Activated CD8-positive, alpha-beta memory T cell treated with anti-CD3 and anti-CD28 coated beads, Interleukin-2, amount 50 U/mL, for 1 hour (primary cell): Measurements from ENCODE around the gene USP19.

Experiments used
- DNase-seq: peaks from one replicate; pipeline ENCODE4 v3.0.0-alpha.2; 2020; ENCODE audit errors: extremely low read depth

The USP19 gene

GRCh38 chr3:49104427-49105291, 16.0 kb downstream of the USP19 start, which contains the start of gene QARS1:
QARS1 (minus strand) TSS chr3:49104757; CDS start chr3:49104733, 24 bp downstream.
- peak; percentile 60 for DNase-seq

DNA sequence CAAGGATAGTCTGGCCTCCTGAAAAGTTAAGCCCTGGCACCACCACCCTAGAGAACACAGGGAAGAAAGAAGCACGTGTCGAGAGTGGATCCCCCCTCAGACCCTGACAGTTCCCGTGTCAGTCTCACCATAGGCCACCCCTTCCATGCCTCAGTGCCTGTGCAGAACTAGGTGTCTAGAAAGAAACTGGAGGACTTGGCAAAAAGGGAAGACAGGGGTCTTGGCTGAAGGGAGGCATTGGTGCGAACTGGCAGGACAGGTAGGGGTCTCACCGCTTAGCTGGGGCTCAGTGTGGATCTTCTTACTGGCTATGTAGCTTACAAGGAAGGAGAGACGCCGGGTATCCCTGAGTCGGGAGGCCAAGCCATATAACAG, 16.6 kb downstream of the USP19 start:
- DNase-seq: no peak

- no peak for DNase-seq
These were observed 20.5 kb downstream of the USP19 start for GRCh38 chr3:49100046-49100615.

GRCh38 chr3:49098910-49099630, 21.6 kb downstream of the USP19 start:
- no peak for DNase-seq

- DNase-seq: no peak
These were observed 22.2 kb downstream of the USP19 start for GRCh38 chr3:49098429-49098828.

DNA sequence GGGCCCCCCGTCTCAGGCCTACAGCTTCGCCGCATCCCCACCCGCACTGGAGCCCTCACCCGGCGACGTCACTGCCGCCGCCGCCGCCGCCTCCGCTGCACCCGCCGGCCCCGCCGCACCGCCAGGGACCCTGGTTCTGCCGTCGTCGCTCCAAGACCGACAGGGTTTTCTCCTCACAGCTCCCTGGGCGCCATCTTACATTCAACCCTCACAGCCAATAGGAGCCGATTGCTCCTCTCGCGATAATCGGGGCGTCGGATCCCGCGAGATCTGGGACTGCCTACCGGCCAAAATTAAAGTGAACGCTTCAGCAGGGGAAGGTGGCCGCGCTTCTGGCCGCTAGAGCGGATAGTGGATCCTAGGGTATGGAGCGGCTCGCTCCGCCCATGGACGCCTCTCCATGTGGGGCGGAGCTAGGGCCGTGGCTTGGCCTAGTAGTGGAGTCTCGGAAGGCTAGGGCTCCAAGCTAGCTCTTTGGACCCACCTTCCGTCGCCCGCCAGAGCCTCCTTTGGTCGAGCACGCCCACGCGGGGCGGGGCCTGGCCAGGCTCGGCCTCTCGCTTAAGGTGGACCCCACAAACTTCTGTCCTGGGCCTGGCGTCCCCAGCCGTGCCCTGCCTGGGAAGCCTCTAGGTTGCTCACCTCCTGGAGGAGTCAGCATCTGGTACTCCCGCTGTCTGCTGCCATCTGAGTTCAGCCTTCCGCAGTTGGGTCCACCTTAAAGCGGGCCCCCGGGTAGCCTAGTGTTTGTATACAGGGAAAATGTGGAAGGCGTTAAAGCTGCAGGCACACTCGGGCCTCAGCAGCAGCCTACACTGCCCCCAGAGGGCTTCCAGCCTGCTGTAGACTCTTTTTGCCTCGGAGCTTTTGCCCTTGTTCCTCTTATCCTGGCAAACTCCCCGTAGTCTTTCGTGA, 26.5 kb downstream of the USP19 start, which contains the start of gene QRICH1:
QRICH1 (minus strand) TSS at position 219 of the 915 bp plus-strand sequence. CDS start 17,054 bp downstream, outside the sequence.
- peak; percentile 93 for DNase-seq

GRCh38 chr3:49092938-49093852, 27.4 kb downstream of the USP19 start:
- DNase-seq: peak; percentile 24

- DNase-seq: no peak
These were observed 39.2 kb downstream of the USP19 start for GRCh38 chr3:49081429-49081828.

DNA sequence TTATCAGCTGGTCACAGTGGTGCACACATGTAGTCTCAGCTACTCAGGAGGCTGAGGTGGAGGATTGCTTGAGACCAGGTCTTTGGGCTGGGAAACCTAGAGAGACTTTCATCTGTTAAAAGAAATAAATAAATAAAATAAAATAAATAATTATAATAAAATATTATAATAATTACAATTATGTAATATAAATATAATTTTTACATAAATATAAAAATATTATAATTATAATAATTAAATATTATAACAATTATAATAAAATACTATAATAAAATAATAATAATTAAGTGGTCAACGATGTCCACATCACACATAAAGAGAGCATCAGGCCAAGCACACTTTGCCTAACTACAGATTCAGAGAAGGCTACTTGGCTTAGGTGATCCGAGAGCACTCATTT, 41.4 kb downstream of the USP19 start:
- DNase-seq: no peak

DNA sequence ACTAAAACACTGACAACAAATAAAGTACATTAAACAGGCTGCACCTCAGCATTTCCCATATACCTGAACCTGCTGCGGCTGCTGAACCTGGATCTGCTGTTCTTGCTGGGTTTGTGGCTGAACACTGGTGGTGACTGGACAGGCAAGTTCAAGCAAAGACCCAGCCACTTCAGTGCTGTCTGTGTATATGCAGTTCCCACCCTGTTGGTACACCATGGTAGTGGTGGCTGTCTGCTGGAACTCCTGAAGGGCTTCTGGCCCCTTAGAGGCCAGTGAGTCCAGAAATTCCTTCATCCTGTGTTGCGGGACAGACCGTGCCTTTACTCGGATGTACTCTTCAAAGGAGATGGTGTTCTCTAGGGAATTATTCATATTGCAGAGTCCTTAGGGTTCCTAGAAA, 44.0 kb downstream of the USP19 start:
- no peak for DNase-seq

GRCh38 chr3:49076116-49076515, 44.5 kb downstream of the USP19 start:
- no peak for DNase-seq
